Activated CD4-positive, alpha-beta memory T cell treated with anti-CD3 and anti-CD28 coated beads, Interleukin-2, amount 10 ng/mL, durations not matched to agents 7 days and 5 days (primary cell): Measurements from ENCODE around the gene SLC51A. TPM values are rescaled to one million over a fixed set of nuclear protein-coding genes. Genes with fewer than 3 reads are reported as not detected.
A peak's percentile ranks its signal among the peaks of the same experiment; 100 is the strongest.
"Not testable (repeated sequence)": the region's sequence is repeated elsewhere in the genome, so short reads cannot be mapped to it uniquely, and the experiment has no call there.

Experiments
- CTCF ChIA-PET: fragments of 350-600 bp; sonication (Branson Sonifier 250); formaldehyde crosslinking; loops from one replicate; lab custom pipeline; 2021; ENCODE audit warnings: antibody characterized with exemption, inconsistent platforms; lab: Charles Lee
- POLR2A ChIA-PET: fragments of 350-600 bp; sonication (Branson Sonifier 250); formaldehyde crosslinking; loops from one replicate; lab custom pipeline; 2021; ENCODE audit warnings: antibody characterized with exemption; lab: Charles Lee
- DNase-seq: peaks from one replicate; pipeline ENCODE4 v3.0.0-alpha.2; 2020
- H3K27ac Mint-ChIP-seq: one replicate; pipeline ENCODE4 v1.8.0; 2021; ENCODE audit warnings: mild to moderate bottlenecking, mixed read lengths
- H3K27me3 Mint-ChIP-seq: one replicate; pipeline ENCODE4 v1.8.0; 2021; ENCODE audit warnings: mixed read lengths
- H3K36me3 Mint-ChIP-seq: one replicate; pipeline ENCODE4 v1.8.0; 2021; ENCODE audit warnings: low read depth, mixed read lengths
- H3K4me1 Mint-ChIP-seq: one replicate; pipeline ENCODE4 v1.8.0; 2021; ENCODE audit warnings: mixed read lengths
- H3K4me3 Mint-ChIP-seq: one replicate; pipeline ENCODE4 v1.8.0; 2021; ENCODE audit warnings: mild to moderate bottlenecking, mixed read lengths
- H3K9me3 Mint-ChIP-seq: one replicate; pipeline ENCODE4 v1.8.0; 2021; ENCODE audit warnings: mixed read lengths
- total RNA-seq, 2 experiments: library from RNA; stranded (reverse); gene quantifications; one replicate each; pipeline ENCODE4 v1.2.3, GENCODE V29; 2021

The SLC51A gene
- total RNA-seq, 2 experiments from 2014 or later: not detected

DNA sequence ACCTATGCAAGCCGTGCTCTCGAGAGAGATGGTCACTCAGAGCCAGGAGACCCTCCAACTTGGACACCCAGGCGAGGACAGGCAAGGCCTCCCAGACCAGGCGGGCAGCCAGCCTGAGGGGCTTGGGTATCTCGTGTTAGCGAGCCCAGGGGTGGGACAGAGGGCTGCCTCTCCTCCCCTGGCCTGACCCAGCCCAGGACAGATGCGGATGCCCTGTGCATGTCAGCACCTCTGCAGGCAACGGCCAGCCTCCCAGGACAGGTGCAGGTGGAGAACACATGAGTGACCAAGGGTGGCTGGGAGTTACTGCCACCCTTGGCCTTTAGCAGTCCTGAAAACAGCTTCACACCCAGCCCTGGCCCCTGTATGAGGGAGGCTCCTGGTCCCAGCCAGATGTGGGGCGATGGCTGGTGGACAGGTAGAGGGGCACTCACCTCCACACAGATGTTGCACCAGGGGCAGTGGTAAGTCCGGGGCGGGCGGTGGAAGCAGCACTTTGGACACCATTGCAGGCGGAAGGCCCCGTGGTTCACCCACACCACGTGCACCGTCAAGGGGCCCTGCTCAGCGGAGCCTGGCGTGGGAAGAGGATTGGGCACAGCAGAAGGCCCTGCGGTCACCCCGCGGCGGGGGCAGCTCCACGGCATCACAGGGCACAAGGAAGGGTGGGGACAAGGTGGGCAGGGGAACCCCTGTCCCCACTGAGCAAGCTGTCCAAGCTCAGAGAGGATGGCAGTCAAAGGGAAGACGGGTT is 7.2 kb upstream of the SLC51A start:
- no peaks in the 10 kb centered on the region for H3K9me3 Mint-ChIP-seq
- no peak overlapping the region for H3K27ac Mint-ChIP-seq
- CTCF ChIA-PET: no interaction called here
- H3K27me3 Mint-ChIP-seq: peaks cover 22% of the 10 kb centered on the region
- no peak for DNase-seq
- H3K4me3 Mint-ChIP-seq: no peak overlapping the region
- H3K36me3 Mint-ChIP-seq: no peaks in the 10 kb centered on the region
- peaks cover 18% of the 10 kb centered on the region for H3K4me1 Mint-ChIP-seq
- POLR2A ChIA-PET: no interaction called here

DNA sequence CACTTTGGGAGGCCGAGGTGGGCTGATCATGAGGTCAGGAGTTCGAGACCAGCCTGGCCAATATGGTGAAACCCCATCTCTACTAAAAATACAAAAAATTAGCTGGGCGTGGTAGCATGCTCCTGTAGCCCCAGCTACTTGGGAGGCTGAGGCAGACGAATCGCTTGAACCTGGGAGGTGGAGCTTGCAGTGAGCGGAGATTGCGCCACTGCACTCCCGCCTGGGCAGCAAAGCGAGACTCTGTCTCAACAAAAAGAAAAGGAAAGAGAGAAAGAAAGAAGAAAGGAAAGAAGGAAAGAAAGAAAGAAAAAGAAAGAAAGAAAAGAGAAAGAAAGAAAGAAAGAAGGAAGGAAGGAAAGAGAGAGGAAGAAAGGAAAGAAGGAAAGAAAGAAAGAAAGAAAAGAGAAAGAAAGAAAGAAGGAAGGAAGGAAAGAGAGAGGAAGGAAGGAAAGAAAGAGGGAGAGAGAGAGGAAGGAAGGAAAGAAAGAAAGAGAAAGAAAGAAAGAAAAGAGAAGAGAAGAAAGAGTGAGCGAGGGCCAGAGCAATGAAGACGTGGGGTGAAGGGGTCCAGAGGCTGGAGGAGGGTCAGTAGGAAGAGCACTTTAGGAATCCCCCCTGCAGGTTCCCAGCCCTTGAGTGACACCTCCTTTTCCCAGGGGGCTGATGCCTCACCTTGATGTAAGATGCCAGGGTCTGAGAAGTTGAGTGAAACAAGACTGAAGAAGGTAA is 6.2 kb upstream of the SLC51A start:
- H3K9me3 Mint-ChIP-seq, POLR2A ChIA-PET, CTCF ChIA-PET, H3K36me3 Mint-ChIP-seq, DNase-seq, H3K27ac Mint-ChIP-seq, H3K4me3 Mint-ChIP-seq: not testable (repeated sequence)
- peaks cover 18% of the 10 kb centered on the region for H3K4me1 Mint-ChIP-seq
- peaks cover 14% of the 10 kb centered on the region for H3K27me3 Mint-ChIP-seq

DNA sequence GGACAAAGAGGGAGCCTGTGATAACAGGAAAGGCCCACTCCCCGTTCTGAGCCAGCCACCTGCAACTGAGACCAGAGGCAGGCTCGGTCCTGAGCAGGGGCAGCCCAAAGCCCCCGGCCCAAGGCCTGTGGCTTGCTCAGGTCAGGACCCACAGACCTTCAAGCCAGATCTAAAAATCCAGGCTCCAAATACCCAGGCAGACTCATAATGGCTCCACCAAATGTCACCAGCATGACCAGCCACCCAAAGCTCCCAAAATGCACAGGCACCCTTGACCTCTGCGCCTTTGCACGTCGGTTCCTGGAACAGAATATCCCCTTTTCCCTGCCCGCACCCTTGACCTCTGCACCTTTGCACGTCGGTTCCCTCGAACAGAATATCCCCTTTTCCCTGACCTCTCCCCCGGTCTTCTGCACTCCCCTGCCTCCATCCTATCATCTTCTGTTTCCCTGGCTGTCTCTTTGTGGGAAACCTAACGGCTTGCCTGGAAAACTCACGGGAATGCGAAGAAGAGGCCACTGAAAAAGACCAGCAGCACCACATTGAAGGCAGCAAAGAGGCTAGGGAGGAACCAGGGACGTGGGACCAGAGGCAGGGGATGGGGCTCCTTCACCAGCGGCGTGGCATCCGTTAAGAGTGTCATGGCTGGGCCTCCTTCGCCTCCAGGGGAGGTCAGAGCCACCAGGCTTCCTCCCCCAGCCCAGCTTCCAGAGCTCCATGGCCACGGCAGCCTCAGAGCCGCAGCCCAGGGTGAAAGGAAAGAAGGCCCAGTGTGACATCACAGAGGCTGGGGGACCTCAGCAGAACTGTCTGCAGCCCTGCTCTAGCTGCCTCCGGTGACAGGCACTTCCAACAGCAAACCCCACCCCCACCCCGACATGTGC is 5.4 kb upstream of the SLC51A start, which contains the start of gene ZDHHC19:
ZDHHC19 (minus strand) TSS at position 728 of the 884 bp plus-strand sequence; CDS start at position 643, 85 bp downstream.
- Mint-ChIP-seq H3K4me3 (no peak within 1 kb of the TSS), H3K27ac (no peak within 1 kb of the TSS), H3K36me3 (no peaks in the 10 kb centered on the region), H3K4me1 (peaks cover 13% of the 10 kb centered on the region), H3K9me3 (no peaks in the 10 kb centered on the region), H3K27me3 (peaks cover 7% of the 10 kb centered on the region)
- ChIA-PET POLR2A (no interaction called here), CTCF (no interaction called here)
- DNase-seq: no peak

DNA sequence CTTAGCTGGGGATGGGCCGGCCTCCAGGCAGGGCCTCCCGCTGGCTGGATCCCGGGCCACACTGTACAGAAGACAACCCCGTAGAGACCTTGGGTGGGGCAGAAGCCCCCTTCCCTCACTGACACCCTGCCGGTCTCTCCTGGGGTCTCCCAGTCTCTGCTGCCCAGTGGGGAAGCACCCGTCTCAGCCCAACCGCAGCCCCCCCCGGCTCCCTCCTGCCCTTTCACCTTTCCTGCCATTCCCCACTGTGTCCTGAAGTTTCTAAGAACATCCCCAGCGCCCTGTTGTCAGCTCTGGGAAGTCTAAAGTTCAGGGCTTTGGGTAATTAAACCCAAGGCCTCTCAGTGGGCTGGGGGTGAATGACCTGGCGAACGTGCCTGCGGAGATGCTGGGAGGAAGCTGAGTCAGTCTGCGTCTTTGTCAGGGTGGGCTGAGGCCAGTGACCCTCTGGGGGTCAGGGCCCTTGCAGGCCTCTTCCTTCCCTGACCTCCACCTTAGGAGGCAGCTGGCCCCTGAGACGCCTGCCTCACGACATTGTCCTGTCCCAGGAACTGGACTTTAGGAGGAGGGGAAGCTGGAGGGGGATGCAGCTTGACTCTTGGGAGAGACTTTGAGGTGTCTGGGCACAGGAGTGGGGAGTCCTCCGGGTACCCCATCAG is 1.4 kb upstream of the SLC51A start:
- ChIA-PET POLR2A (no interaction called here), CTCF (no interaction called here)
- no peaks in the 10 kb centered on the region for H3K9me3 Mint-ChIP-seq
- no peaks in the 10 kb centered on the region for H3K36me3 Mint-ChIP-seq
- no peaks in the 10 kb centered on the region for H3K27me3 Mint-ChIP-seq
- no peak for DNase-seq
- H3K4me3 Mint-ChIP-seq: no peak overlapping the region
- H3K27ac Mint-ChIP-seq: no peak overlapping the region
- H3K4me1 Mint-ChIP-seq: peaks cover 21% of the 10 kb centered on the region

DNA sequence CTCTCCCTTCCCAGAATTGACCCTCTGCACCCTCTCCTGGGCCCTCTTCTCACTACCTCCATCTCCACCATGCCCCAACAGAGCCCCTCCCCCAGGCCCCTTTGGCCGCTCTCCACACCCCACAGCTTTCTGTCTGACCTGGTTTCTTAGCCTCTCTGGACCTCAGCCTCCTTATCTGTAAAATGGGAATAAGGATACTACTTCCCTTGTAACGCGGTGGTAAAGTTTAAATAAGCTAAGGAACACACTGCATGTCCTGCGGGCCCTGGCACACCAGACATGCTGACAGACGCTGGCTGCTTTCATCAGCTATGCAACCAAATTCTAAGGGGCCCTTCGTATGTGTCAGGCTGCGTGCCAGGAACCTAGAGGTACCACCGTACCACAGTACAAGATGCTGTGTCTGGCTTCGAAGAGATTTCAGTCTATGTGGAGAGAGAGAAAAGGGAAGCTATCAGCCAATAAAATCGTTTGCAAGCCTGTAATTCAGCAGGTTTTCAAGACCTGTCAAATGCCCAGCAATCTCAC is 777 bp upstream of the SLC51A start:
- ChIA-PET POLR2A (no interaction called here), CTCF (no interaction called here)
- H3K27me3 Mint-ChIP-seq: no peaks in the 10 kb centered on the region
- H3K36me3 Mint-ChIP-seq: no peaks in the 10 kb centered on the region
- no peak overlapping the region for H3K27ac Mint-ChIP-seq
- H3K4me3 Mint-ChIP-seq: no peak overlapping the region
- no peaks in the 10 kb centered on the region for H3K9me3 Mint-ChIP-seq
- H3K4me1 Mint-ChIP-seq: peaks cover 23% of the 10 kb centered on the region
- DNase-seq: no peak

DNA sequence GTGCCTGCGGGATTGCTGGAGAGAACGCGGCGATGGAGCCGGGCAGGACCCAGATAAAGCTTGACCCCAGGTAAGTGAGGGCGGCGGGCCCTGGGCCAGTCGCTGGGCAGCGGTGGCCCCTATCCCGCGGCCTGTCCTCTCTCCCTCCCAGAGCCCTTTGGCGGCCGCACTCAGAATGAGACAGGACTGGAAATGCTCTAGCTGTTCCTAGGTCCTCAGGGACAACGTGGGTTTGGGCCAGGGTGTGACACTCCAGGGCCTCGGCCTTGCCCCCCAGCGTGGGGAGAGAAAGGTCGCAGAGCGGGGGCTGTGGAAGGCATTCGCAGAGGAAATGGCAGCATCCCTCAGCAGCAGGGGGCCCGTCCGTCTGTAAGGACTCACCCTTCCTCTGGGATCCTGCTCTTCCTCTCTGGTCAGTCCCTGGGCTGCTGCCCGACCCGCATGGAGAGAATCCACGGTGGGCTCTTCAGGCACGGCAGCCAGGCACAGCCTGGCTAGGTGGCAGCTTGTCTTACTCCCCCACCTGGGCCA is 412 bp downstream of the SLC51A start:
- H3K36me3 Mint-ChIP-seq: no peaks in the 10 kb centered on the region
- POLR2A ChIA-PET: no interaction called here
- H3K4me3 Mint-ChIP-seq: no peak overlapping the region
- H3K9me3 Mint-ChIP-seq: no peaks in the 10 kb centered on the region
- no peak overlapping the region for H3K27ac Mint-ChIP-seq
- no peaks in the 10 kb centered on the region for H3K27me3 Mint-ChIP-seq
- DNase-seq: no peak
- CTCF ChIA-PET: no interaction called here
- peaks cover 23% of the 10 kb centered on the region for H3K4me1 Mint-ChIP-seq

DNA sequence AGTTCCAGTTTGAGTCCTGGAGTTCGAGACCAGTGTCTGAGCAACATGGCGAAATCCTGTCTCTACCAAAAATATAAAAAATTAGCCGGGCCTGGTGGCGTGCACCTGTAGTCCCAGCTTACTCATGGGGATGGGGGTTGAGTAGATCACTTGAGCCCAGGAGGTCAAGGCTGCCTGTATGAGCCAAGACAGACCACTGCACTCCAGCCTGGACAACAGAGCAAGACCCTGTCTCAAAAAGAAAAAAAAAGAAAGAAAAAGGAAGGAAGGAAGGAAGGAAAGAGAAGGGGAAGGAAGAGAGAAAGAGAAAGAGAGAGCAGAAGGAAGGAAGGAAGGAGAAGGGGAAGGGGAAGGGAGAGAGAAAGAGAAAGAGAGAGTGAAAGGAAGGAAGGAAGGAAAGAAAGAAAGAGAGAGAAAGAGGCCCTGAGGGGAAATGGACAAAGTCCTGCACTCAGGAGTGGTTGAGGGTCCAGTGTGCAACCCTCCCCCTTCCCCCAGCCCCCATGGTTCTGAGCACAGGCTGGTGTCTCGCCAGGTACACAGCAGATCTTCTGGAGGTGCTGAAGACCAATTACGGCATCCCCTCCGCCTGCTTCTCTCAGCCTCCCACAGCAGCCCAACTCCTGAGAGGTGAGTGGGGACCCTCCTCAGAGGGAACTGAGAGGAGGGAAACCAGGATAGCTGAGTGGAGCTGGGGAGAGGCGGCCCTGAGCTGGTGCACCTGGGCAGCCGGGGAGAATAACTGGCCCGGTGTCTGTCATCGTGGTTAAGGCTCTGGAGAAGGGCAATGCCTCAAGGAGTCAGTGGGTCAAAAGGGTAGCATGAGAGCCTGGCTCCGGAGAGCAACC is 1.2 kb downstream of the SLC51A start:
- ChIA-PET POLR2A (interaction anchor here (0.8 kb wide), 1 partner anchor 145 kb away, joined by 3 read pairs; no protein-coding TSS in a partner anchor), CTCF (no interaction called here)
- Mint-ChIP-seq H3K4me1 (peaks cover 23% of the 10 kb centered on the region), H3K4me3 (no peak overlapping the region), H3K27ac (no peak overlapping the region), H3K36me3 (no peaks in the 10 kb centered on the region), H3K27me3 (no peaks in the 10 kb centered on the region), H3K9me3 (no peaks in the 10 kb centered on the region)
- DNase-seq: no peak

DNA sequence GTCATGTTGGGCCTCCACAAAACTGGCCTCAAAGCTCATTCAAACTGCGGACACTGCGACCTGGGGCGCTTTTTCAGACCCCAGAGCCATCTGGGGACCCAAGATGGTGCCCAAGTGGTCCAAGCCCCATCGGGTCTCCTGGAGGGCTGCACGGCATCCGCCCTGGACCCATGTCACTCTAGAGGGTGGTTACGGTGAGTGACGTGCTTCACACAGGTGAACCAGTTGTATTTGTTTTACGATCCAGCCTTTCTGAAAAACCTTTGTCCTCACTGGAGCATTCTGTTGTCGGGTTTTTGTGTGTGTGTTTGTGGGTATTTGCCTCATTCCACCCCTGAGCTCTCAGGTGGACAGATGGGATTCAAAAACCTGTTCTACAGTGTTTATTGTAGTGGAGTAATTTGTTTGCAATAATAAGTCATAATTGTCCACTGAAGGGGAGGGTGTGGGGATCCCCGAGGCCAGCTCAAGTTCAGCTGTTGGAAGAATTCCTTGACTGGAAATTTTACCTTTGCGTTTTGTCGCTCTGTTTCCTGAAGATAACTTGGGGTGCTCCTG is 1.9 kb downstream of the SLC51A start:
- Mint-ChIP-seq H3K9me3 (no peaks in the 10 kb centered on the region), H3K4me1 (peaks cover 23% of the 10 kb centered on the region), H3K27ac (no peak overlapping the region), H3K27me3 (no peaks in the 10 kb centered on the region), H3K36me3 (no peaks in the 10 kb centered on the region), H3K4me3 (no peak overlapping the region)
- no peak for DNase-seq
- POLR2A ChIA-PET: interaction anchor here (0.8 to 1.9 kb wide), 2 partner anchors 100 to 146 kb away, joined by 3 to 7 read pairs; partner anchors contain the start of gene DYNLT2B
- CTCF ChIA-PET: no interaction called here

DNA sequence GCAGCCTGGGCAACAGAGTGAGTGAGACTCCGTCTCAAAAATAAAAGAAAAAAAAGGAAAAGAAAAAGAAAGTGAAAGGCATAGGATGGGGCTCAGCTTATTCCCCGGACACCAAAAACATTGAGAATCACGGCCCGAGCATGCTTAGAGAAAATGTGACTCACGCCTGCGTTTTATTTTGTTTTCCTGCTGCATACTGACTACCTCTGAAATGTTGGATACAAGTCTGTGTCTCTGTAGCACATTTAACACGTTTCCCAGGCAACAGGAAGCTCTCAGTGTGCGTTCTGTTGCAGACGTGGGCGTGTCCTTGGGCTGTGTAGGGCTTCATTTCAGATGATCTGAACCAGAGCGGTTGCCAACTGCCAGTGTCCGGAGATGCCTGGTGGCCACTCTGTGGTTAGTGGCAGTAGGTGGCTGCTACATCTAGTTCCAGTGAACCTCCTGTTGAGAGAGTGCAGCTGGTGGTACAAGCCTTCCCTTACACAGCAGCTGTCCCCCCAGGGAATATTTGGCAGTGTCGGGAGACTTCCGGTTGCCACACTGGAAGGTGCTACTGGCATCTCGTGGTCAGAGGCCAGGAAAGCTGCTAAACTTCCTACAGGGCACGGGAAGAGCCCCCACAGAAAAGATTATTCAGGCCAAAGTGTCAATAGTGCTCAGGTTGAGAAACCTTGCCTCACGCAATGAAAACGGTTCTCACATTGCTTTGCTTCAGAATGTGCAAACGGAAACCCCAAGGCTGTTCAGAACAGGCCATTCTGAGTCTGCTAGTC is 3.0 kb downstream of the SLC51A start:
- CTCF ChIA-PET: interaction anchor here (1.0 kb wide), 2 partner anchors 145 to 310 kb away, joined by 3 to 4 read pairs; no protein-coding TSS in a partner anchor
- Mint-ChIP-seq H3K36me3 (no peaks in the 10 kb centered on the region), H3K4me3 (peak overlapping the region; percentile 65), H3K9me3 (no peaks in the 10 kb centered on the region), H3K27me3 (no peaks in the 10 kb centered on the region), H3K4me1 (peaks cover 23% of the 10 kb centered on the region), H3K27ac (peak overlapping the region; percentile 60)
- POLR2A ChIA-PET: interaction anchor here (0.6 to 1.9 kb wide), 4 partner anchors 38 to 312 kb away, joined by 3 to 7 read pairs (median 3); partner anchors contain the start of gene DYNLT2B
- DNase-seq: peak; percentile 71

DNA sequence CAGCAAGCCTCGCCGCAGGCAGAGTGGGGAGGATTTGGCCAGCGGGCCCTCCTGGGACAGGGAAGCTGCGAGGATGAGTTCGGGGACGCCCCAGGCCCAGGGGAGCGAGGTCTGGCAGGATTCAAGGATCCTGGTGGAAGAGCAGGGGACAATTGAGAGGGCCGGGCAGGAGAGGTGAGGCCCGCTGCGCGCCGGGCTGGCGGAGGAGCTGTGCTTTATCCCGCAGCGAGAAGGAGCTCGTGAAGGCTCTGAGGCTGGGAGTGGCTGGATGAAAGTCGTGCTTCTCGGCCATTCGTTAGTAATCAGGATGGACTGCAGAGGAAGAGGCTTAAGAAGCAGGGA is 3.6 kb downstream of the SLC51A start:
- ChIA-PET CTCF (no interaction called here), POLR2A (interaction anchor here (0.7 to 1.9 kb wide), 2 partner anchors 98 to 313 kb away, joined by 3 to 7 read pairs; partner anchors contain the start of gene DYNLT2B)
- no peaks in the 10 kb centered on the region for H3K36me3 Mint-ChIP-seq
- H3K27ac Mint-ChIP-seq: no peak overlapping the region
- H3K27me3 Mint-ChIP-seq: no peaks in the 10 kb centered on the region
- no peaks in the 10 kb centered on the region for H3K9me3 Mint-ChIP-seq
- H3K4me1 Mint-ChIP-seq: peaks cover 23% of the 10 kb centered on the region
- DNase-seq: no peak
- H3K4me3 Mint-ChIP-seq: peak overlapping the region; percentile 65
